H1 (cell line): ENCODE results near the gene AVL9.

ENCODE experiments used
- E2F6 ChIP-seq: IDR thresholded peaks from 2 replicates; pipeline ENCODE4 v1.6.1; 2012; ENCODE audit warnings: inconsistent platforms
- GABPA ChIP-seq: IDR thresholded peaks from 2 replicates; pipeline ENCODE4 v1.6.1; 2011; ENCODE audit warnings: mild to moderate bottlenecking, low read length, moderate library complexity, borderline replicate concordance; ENCODE audit not compliant: insufficient read depth
- HDAC2 ChIP-seq, 2 experiments: fragments of 300-600 bp in 1 of 2; sonication (generic) in 1 of 2; IDR thresholded peaks; 2 replicates each; pipeline ENCODE4 v1.6.1; 2011 to 2012; ENCODE audit warnings: low read depth in 2 of 2, low read length in 2 of 2, mild to moderate bottlenecking in 2 of 2, moderate library complexity in 2 of 2, borderline replicate concordance in 1 of 2, inconsistent platforms in 1 of 2
- MAX ChIP-seq: IDR thresholded peaks from 2 replicates; pipeline ENCODE4 v1.6.1; 2012; ENCODE audit warnings: inconsistent platforms
- NRF1 ChIP-seq: IDR thresholded peaks from 2 replicates; pipeline ENCODE4 v1.6.1; 2011; ENCODE audit warnings: mild to moderate bottlenecking, low read depth, low read length, improper control_type of control experiment
- POLR2A ChIP-seq, 2 experiments: IDR thresholded peaks; 1 replicate in 1 of 2; 2 replicates in 1 of 2; pipeline ENCODE4 v1.6.1; 2011; ENCODE audit warnings: low read depth in 2 of 2, low read length in 2 of 2, mild to moderate bottlenecking in 2 of 2; ENCODE audit errors: control extremely low read depth in 1 of 2
- POLR2AphosphoS5 ChIP-seq: IDR thresholded peaks from 2 replicates; pipeline ENCODE4 v1.6.1; 2011; ENCODE audit warnings: low read depth, low read length
- RAD21 ChIP-seq, 2 experiments: IDR thresholded peaks in 1 of 2; conservative IDR thresholded peaks in 1 of 2; 2 replicates each; pipeline ENCODE4 v1.6.1; 2011; ENCODE audit warnings: low read depth in 2 of 2, low read length in 2 of 2, improper control_type of control experiment in 1 of 2, inconsistent platforms in 1 of 2, mild to moderate bottlenecking in 1 of 2, moderate library complexity in 1 of 2
- SIRT6 ChIP-seq: IDR thresholded peaks from one replicate; pipeline ENCODE4 v1.7.1; 2012; ENCODE audit warnings: low read length, inconsistent platforms
- ZNF274 ChIP-seq: IDR thresholded peaks from 2 replicates; pipeline ENCODE4 v1.7.0; 2012; ENCODE audit warnings: low read length, borderline replicate concordance; ENCODE audit errors: extremely low read depth

GRCh38 chr7:32580646-32581045 is 85.4 kb downstream of the AVL9 start:
- TF ChIP-seq MAX, result no peak
- no peak for TF ChIP-seq E2F6
- TF ChIP-seq HDAC2 (IDR thresholded peaks at IDR 0.05; ENCODE audit: borderline replicate concordance in 1 of 2, low read depth in 2 of 2, low read length in 2 of 2), result no peak
- no peak for TF ChIP-seq POLR2AphosphoS5
- no peak for TF ChIP-seq POLR2A (IDR thresholded peaks at IDR 0.05; ENCODE audit: control extremely low read depth in 1 of 2, low read depth in 2 of 2, low read length in 2 of 2)
- no peak for TF ChIP-seq ZNF274
- no peak for TF ChIP-seq GABPA
- TF ChIP-seq NRF1, result no peak
- TF ChIP-seq RAD21 (IDR thresholded peaks at IDR 0.05 in 1 of 2, conservative IDR thresholded peaks at IDR 0.05 in 1 of 2; ENCODE audit: low read depth in 2 of 2, low read length in 2 of 2), result no peak
- TF ChIP-seq SIRT6, result no peak
